GM18502 (cell line): ENCODE data around the gene THUMPD1.
"Not testable (repeated sequence)": the region's sequence is repeated elsewhere in the genome, so short reads cannot be mapped to it uniquely, and the experiment has no call there.

Experiments
- ATAC-seq: cut with Tn5 transposase; IDR thresholded peaks from one replicate; pipeline ENCODE4 v1.9.1; 2021; ENCODE audit warnings: mild to moderate bottlenecking; ENCODE audit not compliant: unreplicated experiment, poor library complexity

THUMPD1 gene, protein sequence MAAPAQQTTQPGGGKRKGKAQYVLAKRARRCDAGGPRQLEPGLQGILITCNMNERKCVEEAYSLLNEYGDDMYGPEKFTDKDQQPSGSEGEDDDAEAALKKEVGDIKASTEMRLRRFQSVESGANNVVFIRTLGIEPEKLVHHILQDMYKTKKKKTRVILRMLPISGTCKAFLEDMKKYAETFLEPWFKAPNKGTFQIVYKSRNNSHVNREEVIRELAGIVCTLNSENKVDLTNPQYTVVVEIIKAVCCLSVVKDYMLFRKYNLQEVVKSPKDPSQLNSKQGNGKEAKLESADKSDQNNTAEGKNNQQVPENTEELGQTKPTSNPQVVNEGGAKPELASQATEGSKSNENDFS

DNA sequence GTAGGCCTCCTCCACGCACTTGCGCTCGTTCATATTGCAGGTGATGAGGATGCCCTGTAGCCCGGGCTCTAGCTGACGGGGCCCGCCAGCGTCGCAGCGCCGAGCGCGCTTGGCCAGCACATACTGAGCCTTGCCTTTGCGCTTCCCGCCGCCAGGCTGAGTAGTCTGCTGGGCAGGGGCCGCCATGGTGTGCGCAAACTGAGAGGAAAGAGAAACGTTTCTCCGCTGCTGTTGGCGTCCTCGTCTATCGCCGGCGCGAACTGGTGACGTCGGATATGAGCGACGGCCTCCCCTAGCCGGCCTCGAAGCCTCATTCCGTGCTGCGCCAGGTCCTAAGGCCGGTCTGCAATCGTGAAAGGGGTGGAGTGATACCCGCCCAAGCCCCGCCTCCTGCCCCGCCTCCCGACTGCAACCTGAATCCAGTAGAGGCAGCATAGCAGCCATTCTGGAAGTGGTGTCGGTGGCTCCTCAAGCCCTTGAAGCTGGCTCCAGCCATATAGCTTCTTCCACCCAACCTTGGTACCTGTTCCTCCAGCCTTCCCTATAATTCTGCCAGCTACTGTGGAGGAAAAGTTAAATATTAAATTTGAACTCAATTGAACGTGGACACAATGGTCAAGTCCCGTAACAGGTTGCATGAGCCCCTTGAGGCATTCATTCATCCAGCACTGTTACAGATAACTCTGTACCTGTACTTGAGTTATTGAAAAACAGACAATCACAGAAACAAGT, at the start of gene THUMPD1:
THUMPD1 (minus strand) TSS at position 265 of the 732 bp plus-strand sequence; CDS start at position 186, 79 bp downstream.
- peak; percentile 87 for ATAC-seq

DNA sequence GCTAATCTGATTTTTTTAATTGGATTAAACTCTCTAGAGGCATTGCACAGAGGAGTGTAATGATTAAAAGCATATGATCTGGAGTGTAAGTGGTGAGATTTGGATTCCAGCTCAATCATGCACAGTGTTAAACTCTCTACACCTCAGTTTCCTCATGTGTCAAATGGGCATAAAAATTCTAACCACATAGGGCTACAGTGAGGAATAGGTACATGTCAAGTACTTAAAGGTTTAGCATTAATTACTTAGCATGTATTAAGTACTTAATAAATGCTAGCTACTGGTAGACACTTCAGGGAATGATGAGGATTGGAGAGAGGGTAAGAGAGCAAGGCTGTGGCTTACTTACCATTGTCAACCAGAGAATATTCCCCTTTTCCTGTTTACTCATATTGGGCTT, 47.5 kb upstream of the THUMPD1 start:
- no peak for ATAC-seq

DNA sequence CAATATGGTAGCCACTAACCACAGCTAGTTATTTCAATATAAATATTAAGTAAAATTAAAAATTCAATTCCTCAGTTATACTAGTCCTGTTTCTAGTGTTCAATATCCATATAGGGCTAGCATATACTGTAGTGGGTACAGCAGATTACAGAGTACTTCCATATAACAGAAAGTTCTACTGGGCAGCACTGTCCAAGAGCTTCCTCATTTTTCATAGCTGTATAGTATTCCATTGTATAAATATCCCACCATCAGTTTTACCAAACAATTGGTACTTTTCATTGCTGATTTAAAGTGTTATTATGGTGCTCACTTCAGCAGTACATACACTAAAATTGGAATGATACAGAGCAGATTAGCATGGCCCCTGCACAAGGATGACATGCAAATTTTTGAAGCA, 42.6 kb upstream of the THUMPD1 start:
- ATAC-seq = no peak

DNA sequence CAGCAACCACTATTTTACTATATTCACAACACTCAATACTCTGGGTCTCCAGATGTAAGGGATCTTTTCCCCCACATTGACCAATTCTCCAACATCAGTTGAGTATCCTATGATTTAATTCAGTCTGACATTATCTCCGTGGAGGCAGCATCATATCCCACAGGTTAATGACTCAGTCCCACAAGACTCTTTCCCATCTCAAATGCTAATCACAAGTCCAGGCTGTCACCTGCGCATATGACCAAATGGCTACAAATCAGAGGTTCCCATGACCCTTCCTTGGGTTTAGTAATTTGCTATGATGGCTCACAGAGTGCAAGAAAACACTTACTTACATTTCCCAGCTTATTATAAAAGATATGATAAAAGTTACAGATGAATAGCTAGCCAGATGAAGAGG, 40.9 kb upstream of the THUMPD1 start:
- ATAC-seq = no peak

DNA sequence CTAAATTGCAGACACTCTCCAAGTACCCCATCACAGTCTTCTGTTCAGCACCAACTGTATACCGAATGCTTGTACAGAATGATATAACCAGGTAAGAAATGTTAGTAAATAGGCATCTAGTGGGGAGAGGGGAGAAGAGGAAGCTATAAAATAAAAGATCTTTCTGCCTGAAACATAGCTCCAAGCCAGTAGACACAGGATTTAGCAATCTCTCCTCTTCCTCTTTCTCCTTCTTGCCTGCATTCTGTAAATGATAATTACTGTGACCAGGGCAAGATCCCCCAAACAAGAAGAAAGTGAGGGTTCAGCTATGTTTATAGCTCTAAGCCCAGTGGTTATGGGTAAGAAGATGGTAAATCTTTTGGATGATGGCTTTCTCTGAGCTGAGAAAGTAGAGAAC, 40.1 kb upstream of the THUMPD1 start:
- no peak for ATAC-seq

DNA sequence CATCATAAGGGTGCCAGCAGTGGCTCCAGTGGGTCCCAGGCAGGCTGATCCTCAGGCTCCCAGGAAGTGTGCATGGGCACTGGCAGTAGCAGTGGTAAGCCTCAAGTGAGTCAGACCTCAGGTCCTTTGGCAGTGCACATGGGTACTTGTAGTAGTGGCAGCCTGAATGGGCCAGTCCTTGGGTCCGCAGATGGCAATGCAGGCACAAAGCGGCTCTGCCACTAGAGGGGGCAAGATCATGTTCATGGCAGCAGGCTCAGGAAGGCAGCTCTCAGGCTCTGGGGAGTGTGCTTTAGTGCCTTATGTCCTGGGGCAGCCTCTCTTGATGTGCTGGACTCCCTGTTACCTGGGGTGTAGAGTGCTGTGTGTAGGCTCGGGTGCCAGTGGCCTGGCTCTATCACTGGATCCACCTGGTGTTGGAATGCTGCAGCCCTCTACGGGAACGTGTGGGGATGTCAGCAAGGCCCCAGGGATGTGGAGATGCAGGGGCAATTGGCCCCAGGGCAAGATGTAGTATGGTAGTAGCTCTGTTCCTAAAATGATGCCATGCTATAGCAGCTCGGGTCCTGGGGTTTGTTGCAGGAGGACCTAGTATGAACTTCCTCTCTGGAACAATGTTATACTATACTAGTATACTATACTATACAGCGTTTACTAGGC, 33.2 kb upstream of the THUMPD1 start:
- ATAC-seq = peak; percentile 54

DNA sequence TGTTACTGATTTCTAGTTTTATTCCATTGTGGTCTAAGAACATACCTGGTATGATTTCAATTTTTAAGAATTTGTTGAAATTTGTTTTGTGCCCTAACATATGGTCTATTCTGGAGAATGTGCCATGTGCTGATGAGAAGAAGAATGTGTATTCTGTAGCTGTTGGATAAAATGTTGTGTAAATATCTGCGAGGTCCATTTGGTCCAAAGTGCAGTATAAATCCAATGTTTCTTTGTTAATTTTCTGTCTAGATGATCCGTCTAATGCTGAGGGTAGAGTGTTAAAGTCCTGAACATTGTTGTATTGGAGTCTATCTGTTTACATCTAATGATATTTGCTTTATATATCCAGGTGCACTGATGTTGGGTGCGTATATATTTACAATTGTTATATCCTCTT, 32.1 kb upstream of the THUMPD1 start:
- ATAC-seq = no peak

DNA sequence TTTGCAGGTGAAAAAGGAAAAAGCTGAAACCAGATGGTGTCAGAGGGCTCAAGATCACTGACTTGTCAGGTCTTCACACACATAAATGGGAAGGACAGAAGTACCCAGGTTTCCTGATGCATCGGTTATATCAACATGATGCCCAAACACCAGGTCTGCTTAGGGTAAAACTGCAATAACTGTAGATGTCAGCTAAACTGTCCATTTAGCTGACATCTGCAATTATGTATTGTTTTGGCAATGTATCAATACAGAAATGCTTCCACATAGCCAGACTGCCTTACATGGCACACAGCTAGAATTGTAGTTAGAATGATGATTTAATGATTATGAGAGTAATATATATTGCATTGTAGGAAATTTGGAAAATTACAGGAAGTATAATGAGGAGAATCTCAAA, 27.2 kb upstream of the THUMPD1 start:
- no peak for ATAC-seq

DNA sequence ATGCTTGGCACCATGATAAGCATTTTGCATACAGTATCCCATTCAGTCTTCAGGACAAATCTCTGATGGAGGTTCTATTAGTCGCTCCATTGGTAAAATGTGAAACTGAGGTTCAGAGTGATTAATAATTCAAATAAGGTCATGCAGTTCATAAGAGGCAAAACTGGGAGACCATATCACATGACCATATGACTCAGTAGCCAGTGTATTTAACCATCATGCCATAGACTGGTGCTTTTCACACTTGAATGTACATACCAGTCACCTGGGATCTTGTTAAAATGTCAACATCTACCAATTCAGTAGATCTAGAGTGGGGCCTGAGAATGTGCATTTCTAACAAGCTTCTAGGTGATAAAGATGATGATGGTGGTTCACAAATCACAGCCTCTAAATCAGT, 26.5 kb upstream of the THUMPD1 start:
- no peak for ATAC-seq

DNA sequence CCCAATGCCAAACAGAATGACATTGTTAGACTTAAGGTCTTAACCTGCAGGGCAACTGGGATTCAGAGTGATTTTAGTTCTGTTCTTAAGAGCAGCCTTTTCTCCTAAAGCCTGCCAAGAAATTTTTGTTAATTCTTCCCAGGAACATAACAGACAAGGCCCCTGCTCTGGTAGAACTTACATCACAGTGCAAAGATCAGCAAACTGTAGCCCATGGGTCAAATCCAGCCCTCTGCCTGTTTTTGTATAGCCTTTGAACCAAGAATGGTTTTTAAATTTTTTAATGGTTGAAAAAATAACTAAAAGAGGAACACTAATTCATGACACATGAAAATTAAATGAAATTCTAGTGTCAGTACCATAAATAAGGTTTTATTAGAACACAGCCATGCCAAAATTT, 26.0 kb upstream of the THUMPD1 start:
- ATAC-seq = no peak

DNA sequence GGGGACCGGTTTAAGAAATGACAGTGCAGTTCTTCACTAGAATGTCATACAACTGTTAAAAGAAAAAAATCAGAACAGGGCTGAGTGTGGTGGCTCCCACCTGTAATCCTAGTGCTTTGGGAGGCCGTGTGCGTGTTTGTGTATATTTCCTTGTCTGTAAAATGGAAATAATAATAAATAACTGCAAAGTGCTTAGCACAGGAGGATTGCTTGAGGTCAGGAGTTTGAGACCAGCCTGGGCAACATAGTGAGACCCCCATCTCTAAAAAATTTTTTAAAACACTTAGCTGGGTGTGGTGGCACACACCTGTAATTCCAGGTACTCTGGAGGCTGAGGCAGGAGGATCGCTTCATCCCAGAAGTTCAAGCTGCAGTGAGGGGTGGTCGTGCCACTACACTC, 24.7 kb upstream of the THUMPD1 start:
- ATAC-seq = no peak

DNA sequence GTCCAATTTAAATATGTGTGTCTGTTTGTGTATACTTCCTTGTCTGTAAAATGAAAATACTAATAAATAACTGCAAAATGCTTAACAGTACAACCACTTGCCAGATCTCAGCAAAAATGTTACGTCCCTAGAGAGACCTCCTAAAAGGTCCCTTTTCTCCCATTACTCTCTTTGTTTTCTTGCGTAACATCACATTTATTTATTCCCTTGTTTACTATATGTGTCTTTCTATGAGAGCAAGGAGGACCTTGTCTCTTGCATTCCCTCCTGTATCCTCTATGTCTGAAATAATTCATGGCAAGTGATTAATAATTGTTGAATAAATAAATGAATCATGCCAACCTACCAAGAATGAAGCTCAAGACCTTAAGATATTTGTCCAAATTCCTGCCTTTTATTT, 24.1 kb upstream of the THUMPD1 start:
- ATAC-seq = no peak

DNA sequence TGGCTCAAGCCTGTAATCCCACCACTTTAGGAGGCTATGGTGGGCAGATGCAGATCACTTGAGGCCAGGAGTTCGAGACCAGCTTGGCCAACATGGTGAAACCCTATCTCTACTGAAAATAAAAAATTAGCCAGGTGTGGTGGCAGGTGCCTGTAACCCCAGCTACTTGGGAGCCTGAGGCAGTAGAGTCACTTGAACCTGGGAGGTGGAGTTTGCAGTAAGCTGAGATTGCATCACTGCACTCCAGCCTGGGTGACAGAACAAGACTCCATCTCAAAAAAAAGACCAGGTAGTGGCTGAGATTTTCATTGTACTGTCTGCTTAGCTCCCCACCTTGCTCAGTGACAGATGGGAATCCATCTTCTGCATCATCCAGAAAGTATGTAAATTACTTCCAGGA, 22.8 kb upstream of the THUMPD1 start:
- not testable (repeated sequence) for ATAC-seq

DNA sequence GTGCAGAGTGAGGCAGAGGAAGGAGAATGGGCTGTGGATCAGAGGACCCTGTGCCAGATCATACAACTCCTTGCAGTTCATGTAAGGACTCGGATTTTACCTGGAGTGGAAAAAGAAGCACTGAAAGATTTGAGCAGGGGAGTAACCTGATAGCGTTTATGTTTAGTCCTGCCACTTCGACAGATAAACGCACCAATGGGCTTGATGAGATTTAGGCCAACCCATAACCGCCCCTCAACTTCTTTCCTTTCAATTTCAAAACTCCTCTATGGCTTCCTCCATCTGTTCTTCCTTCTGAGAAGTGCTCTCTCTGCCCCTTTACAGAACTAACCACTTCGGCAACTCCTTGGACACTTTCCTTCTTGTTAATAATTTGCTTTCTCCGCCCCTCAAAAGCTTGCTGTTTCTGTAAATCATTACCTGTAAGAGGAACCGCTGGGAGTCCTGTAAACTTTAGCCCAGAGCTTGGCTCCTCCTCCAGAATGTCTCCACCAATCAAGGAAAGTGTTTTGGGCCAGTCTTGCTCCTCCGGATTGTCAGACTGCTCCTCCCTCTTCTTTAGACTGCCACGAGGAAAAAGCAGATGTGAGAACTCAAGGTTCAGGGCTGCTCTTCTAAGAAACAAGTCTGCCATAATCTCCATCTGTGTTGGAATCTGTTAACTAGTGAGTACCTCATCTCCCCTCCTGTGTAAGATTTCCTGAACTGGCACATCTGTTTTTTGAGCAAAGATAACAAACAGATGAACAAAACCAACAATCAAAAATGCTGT, 22.0 kb upstream of the THUMPD1 start, which contains the start of gene ACSM3:
ACSM3 (plus strand) TSS at position 554 of the 772 bp plus-strand sequence. CDS start 6,021 bp downstream, outside the sequence.
- peak; percentile 99 for ATAC-seq

DNA sequence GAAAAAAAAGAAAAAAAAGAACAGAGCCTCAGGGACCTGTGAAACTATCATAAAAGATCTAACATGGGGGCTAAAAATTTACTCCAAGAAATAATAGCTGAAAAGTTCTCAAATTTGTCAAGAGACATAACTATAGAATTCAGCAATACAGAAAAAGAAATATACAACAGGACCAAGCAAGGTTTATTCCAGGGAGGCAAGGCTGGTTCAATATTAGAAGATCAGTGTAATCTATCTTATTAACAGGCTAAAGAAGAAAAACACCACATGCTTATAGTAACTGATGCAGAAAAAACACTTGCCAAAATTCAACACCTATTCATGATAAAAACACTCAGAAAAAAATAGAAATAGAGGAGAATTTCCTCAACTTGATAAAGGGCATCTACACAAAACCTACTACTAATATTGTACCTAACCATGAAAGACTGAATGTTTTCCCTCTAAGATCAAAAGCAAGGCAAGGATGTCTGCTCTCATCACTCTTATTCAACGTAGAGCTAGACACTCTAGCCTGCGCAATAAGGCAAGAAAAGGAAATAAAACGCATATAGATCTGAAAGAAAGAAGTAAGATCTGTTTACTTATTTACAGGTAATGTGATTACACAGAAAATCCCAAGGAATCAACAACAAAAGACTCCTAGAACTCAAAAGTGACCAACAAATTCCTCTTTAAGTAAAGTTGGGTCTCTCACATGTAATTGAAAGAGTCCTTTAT, 20.9 kb upstream of the THUMPD1 start:
- ATAC-seq = no peak

DNA sequence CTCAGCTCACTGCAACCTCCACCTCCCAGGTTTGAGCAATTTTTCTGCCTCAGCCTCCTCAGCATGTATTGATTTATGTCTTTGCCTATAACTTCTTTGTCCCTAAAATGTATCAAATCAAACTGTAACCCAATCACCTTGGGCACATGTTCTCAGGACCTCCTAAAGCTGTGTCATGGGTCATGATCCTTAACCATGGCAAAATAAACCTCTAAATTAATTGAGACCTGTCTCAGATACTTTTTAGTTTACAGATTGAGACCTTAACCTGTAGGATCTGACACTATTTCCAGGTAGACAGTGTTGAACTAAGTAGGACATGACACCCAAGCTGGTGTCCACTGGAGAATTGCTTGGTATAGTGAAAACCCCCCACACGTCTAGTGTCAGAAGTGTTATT, 19.6 kb upstream of the THUMPD1 start:
- no peak for ATAC-seq

DNA sequence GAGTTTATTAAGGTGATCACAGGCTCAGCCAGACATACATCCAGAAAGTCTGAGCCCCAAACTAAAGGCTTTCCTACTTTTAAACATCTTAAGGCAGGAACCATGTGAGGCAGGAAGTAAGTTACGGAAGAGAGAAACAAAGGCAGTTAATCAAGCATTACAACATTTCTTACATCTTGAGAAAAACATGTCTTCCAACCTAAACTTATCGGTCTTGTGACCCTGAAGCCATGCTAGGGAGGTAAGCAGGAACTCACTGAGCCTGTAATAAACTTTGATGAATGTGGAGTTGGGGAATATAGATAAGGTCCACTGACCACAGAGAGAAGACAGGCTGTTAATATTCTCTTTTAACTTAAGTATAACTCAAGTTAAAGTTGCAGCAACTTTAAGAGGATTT, 18.7 kb upstream of the THUMPD1 start:
- no peak for ATAC-seq

DNA sequence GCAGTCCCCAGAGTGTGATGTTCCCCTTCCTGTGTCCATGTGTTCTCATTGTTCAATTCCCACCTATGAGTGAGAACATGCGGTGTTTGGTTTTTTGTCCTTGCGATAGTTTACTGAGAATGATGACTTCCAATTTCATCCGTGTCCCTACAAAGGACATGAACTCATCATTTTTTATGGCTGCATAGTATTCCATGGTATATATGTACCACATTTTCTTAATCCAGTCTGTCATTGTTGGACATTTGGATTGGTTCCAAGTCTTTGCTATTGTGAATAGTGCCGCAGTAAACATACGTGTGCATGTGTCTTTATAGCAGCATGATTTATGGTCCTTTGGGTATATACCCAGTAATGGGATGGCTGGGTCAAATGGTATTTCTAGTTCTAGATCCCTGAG, 14.2 kb upstream of the THUMPD1 start:
- not testable (repeated sequence) for ATAC-seq

DNA sequence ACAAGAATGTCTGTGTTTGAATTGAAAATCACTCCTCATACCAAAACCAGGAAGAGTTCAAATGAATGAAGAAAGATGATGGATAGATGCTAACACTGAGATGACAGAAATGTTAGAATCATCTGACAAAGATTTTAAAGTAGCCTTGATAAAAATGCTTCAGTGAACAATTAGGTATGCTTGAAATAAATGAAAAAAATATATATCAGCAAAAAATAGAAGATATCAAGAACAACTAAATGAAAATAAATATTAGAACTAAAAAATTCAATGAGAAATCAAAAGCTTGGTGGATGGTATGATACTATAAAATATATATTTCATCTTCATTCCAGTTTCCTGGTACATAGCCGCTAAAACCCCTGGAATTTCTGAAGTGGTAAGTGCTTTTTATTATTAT, 13.6 kb upstream of the THUMPD1 start:
- ATAC-seq = no peak

DNA sequence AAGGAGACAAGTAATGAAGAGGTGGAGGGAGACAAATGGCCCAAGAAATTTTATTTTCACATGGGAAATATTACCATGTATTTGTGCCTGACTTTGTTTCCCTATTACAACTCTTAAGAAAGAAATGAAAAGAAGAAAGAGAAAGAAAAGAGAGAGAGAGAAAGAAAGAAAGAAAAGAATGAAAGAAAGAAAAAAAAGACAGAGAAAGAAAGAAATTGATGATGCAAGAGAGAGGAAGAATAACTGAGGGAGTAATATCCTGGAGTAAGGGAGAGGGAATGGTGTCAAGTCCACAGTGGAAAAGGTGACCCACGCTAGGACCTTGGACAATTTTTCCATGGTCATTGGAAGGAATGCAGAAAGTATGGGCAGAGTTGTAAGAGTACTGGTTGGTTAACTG, 12.1 kb upstream of the THUMPD1 start:
- no peak for ATAC-seq
